CD4-positive, alpha-beta T cell treated with Interleukin-12 subunit alpha and Interleukin-12 subunit beta, for 1 hour (primary cell): ENCODE results near the gene DERL2.
A peak's percentile ranks its signal among the peaks of the same experiment; 100 is the strongest.

Experiments used
- DNase-seq: peaks from one replicate; pipeline ENCODE4 v3.0.0-alpha.2; 2020

Gene DERL2

DNA sequence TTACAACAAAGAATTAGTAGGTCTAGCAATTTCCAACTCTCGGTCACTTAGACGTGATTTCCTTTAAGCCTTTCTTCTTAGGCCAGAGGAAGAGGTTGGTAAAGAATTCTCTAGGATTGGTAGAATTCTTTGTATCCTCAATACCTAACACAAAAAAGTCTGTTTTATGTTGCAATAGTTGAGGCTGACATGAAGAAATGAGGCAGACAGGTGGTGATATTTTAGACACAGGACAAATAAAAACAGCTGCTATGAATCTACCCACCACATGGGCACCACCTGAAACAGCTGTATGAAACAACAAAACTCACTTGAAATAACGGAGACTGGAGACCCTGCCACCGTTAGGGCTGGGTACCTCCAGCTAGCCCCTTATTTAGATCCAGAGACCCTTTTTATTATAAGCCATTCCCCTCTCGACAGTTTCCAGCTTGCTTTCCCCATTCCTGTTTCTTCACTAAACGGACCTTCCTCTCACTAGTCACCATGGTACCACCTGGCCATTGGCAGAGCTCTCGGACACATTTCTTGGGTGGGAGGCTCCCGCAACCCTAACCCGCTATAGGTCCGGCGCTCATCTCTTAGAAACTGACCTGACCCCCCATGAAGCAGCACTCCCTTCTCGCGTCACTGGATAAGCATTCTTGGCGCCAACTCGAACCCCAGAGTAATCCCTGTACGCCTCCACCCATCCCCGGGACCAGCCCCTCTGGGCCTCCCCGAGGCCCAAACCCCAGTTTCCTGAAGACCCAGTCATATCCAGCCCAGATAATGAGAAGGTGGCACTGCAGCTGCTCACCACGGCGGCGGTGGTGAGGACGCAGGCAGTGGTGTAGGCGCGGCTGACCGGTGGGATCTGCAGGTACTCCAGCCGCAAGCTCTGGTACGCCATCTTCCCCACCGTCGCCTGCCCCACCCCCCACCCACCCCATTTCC lies at the start of gene DERL2:
TSS of gene DERL2 (minus strand) at position 909 of the 936 bp plus-strand sequence. CDS start at position 892, 17 bp downstream.
- DNase-seq = no peak

DNA sequence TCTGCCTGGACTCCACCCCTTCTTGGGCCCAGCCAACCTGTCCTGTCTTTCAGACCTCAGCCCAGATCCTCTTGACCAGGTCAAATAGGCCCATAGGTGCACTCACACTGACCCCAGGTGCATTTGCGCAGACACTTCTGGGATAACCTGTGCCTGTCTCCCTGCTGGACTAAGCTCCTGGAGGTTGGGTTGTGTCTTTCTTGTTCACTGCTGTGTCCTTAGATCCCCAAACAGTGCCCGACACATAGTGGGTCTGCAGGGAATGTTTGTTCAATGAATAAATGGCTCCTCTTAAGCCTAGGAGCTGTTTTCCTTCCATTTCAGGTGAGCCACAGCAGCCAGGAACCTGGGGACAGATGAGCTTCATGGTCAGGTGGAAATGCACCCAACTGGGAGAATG lies 49.5 kb upstream of the DERL2 start:
- DNase-seq = no peak

DNA sequence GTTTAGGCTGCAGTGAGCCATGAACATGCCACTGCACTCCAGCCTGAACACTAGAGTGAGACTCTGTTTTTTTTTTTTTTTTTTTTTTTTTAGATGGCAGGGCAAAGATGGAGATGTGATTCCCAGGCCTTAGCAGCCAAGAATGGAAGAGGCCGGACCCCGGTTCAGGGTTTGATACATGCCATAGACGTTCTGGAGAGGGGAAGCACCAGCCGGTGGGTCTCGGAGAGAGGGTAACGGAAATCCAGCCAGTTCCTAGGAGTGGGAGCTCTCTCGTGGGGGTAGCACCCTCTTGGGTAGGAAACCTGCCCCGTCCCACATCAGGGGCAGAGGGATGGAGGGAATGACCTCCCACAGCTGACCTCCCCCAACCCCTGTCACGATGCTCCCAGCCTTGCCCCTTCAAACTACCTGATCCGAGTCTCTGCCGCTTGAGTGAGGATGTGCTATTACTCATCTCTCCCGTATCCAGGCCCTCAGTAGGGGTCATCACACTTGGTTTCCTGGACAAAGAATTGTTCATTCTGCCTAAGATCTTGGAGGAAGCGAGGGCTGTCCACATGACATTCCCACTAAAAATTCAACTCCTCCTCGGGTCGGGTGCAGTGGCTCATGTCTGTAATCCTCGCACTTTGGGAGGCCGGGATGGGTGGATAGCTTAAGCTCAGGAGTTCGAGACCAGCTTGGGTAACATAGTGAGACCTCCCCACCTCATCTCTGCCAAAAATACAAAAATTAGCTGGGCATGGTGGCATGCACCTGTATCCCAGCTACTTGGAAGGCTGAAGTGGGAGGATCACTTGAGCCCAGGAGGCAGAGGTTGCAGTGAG lies 47.7 kb upstream of the DERL2 start:
- DNase-seq = no peak

DNA sequence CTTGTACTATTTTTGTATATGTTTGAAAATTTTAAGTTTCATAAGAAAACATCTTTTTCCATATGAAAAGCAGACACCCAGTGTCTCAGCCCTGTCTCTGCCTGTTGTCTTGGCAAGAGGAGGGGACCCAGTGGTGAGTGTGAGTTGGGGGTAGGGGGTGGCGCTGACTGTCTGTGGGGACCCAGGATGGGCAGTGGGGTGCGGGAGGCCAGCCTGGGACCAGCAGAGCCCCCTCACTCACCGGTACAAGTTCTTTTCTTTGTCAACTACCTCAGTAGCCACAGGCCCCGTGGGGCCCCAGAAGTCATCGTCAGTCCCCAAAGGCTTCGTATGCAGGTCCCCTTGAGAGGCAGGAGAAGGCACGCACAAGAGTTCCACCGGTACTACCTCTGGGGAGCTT lies 46.6 kb upstream of the DERL2 start:
- DNase-seq = no peak

DNA sequence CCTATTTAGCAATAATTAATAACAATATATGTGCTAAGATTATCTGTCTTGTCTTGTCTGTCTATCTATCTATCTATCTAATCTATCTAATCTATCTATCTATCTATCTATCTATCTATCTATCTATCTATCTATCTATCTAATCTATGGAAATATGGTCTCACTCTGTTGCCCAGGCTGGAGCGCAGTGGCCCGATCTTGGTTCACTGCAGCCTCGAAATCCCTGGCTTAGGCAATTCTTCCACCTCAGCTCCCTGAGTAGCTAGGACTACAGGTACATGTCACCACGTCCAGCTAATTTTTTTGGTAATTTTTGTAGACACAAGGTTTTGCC lies 45.1 kb upstream of the DERL2 start:
- no peak for DNase-seq

DNA sequence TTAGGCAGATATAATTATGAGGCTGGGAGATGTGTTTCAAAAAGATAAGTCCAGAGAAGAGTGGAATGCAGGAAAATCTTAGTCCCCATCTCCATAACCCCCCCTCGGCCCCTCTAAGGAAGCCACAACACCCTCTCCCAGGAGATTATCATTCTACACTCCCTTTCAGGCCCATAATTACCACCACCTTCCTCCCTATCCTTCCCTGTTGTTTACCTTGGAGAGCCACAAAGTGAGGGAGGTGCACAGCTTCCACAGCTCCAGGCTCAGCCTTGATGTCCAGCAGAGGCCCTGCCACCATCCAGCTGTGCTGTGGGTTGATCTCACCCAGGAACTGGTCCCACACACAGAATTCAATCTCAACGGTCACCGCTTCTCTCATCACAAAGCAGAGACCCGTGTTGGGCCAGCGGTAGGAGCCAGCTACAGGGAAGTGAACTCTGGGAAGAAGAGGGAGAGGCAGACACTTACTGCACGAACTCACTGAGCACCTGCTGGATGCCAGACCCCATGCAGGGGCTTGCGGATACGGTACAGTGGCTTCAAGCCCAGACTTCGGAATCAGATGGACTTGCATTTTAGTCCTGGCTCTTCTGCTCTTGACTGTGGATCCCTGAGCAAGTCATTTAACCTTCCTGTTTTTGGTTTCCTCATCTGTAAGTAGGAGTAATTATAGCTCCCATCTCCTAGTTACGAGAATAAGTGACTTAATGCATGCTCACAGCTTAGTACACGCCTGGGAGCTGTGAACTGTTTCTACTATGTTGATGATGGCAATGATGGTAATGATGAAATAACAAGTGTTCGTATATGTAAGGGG lies 44.5 kb upstream of the DERL2 start:
- DNase-seq = no peak

DNA sequence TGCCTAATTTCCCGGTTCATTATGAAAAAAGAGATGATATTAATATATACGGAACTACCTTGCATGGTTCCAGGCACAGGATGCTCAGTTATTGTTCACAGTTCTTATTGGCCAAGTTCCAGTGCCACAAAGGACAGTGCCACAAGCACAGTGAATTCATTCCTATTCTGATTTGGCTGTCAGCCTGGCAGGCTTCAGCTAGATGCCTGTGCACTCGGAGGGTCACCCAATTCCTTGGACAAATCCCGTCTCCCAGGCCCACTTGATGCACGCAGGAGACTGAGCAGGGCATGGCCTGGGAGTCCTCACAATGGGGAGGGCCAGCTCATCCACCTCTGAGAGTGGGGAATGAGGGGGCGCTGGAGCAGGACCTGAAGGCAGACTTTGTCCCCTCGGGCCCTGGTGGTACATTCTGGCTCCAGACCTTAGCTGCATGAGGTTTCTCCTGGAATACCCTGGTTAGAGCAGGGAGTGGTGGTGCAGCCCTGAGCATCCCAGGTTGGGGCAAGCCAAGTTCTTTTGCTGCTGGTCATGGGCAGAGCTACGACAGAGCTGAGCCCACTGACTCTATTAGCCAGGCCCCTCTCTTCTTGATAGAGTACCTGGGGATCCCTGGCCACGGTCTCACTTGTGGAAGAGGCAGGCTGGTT lies 41.7 kb upstream of the DERL2 start:
- DNase-seq = no peak

DNA sequence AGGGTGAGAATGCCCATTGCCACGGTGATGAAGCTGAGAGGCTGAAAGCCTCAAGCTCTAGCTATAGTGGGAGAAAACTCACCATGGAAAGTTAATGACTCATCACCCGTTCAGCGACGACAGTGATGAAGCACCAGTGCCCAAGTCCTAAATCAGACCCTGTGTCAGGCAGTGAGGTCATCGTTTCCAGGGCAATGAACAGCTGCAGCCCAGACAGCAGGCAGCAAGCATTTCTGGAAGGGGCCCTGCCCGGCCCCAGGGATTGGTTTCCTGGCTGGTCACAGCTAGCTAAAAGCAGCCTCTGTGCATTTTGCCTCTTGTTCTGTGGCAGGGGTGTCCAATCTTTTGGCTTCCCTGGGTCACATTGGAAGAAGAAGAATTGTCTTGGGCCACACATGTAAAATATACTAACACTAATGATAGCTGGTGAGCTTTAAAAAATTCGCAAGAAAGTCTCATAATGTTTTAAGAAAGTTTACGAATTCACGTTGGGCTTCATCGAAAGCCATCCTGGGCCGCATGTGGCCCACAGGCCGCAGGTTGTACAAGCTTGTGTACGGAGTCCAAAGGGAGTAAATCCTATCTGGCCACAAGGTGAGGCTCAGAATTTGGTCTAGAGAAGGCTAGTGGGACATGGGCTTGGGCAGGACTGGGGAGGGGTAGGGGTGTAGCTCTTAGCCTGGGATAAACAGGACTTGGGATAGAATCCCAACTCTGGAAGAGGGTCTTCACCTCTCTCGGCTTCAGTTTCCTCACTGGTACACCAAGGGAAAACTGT lies 41.0 kb upstream of the DERL2 start:
- DNase-seq = no peak

DNA sequence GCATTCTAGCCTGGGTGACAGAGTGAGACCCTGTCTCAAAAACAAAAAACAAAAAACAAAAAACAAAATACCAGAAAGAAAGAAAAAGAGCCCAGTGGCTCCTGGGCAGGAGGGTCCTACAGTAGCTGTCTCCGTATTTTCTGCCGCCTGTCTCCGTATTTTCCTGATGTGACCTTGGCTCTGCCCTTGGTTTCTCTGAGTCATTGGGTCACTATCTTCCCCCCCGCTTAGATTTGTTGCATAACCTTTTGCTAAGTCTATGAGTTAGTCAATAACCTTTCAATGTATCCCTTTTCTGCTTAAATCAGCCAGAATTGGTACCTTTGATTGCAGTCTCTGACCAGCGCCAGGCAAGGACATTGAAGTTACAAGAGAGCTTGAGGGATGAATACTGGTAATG lies 37.3 kb upstream of the DERL2 start:
- no peak for DNase-seq

DNA sequence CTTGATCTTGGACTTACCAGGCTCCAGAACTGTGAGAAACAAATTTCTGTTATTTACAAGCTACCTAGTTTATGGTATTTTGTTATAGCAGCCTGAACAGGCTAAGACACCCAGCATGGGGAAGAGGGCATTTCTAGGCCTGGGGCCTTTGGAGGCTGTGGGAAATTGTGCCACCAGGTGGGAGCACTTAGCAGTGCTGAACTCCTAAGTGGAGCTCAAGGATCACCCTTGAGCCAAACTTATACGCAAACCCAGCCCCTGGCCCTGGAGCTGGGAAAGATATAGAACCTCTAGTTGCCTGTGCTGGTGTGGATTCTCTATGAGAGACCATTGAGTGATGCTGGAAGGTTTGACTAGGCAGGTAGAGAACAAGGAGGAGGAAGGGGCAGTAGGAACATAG lies 36.5 kb upstream of the DERL2 start:
- DNase-seq = no peak

DNA sequence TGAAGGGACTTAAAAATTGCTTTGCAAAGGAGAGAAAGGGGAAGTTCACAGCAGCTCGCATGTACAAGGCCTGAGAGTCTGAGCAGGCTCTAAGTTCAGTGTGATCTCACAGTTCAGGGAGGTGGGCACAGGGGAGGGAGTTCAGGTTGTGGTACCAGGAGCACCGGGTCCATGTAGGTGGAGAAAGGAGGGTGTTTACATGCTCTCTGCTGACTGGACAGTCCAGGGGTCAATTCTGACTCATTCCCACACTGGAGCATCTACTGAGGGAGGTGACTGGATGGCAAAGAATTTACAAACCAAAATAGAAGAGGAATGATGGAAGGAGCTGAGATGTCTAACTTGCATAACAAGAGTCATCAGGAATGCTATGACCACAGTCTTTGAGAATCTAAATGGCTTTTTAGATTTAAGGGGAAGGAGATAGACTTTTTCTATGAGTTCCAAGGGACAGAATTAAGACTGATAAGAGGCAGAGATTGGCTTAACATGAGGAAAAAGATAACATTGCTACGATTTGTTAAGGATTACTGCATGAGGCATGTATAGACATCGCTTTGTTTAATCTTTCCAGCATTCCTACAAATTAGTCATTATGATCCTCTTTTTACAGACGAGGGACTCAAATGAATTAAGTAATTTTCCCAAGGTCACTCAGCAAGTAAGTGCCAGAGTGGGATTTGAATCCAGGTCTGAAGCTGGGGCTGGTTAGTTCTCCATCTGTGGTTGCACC lies 30.2 kb upstream of the DERL2 start:
- no peak for DNase-seq

DNA sequence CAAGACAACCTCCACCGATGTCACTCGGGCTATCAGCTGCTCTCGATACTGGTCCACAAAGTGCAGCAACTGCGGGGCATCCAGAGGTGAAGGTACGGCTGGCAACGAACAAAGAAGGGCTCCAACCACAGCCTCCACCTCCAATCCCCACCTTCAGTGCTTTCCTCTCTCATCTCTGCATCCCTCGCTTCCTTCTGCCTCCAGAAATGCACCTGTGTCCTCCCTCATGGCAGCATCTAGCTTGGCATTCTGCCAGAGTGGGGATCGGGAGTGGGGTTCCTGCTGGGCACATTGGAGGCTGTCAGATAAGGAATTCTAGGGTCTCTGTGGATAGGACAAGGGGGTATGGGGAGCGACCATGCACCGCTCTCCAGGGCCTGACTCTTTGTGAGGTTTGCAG lies 29.0 kb upstream of the DERL2 start:
- DNase-seq = no peak

DNA sequence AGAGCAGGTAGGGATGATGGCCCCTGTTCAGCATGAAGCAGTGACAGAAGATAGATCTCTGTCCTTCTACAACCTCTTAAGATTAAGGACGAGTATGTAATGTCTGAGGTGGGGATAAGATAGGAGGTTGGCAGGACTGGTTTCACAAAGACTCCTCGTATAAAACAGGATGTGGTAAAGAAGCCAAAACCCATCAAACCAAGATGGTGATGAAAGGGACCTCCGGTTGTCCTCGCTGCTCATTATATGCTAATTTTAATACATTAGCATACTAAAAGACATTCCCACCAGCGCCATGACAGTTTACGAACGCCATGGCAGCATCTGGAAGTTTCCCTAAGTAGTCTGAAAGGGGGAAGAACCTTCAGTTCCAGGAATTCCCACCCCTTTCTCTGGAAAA lies 27.6 kb upstream of the DERL2 start:
- DNase-seq = peak; percentile 36

DNA sequence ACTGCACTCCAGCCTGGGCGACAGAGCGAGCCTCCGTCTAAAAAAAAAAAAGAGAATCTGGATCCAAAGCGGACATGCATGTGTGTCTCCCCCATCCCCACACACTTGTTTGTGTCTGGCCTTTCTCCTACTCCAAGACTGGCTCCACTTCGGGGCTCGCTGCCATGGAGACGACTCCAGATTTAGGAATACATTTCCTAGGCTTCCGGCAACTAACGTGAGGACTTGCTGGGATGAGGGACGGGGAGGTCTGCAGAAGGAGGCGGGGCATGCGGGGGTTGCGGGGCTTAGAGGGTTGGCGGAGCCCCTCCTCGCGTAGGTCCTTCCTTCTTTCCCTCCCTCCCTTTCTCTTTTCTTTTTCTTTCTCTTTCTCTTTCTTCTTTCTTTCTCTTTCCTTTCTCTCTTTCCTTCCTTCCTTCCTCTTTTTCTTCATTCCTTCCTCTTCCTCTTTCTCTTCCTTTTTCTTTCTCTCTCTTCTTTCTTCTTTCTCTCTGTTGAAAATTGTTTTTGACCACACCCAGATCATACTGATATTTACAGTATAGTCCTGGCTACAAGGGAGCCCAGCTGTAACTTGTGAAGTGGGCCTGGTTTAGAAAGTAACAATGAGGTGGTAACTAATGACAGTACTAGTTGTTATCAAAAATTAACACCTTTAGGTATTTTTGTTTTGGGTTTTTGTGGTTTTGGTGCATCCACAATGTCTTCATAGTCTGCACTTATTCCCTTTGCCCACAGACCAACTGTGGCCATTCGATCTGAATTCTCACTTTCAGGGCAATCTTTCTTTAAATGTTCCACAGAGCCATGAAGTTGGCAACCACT lies 25.6 kb upstream of the DERL2 start:
- DNase-seq = no peak

DNA sequence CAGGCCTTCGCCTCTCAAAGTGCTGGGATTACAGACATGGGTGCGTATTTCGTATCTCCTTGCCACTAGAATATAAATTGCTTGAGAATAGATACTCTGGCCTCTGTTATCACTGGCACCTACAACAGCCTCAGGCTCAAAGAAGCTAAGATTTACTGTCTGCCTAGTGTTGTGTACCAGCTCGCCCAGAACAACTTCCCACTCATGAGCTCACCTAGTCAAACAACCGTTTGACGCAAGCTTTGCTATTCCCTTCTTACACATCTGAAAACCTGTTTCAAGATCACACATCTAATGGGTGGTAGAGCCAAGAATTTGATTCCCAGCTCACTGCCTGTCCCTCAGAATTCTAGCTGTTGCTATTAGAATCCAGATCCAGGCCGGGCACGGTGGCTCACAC lies 24.8 kb upstream of the DERL2 start:
- no peak for DNase-seq

DNA sequence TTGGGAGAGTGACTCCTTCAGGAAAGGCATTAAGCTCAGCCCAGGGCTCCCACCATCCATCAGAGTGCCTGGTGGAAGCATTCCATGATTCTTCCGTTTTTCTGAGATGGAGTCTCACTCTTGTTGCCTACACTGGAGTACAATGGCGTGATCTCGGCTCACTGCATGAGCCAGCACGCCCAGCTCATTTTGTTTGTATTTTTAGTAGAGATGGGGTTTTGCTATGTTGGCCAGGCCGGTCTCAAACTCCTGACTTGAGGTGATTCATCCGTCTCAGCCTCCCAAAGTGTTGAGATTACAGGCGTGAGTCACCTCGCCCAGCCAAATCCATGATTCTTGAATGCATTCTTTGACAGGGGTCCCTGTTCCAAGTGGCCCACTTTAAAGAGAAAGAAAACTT lies 23.5 kb upstream of the DERL2 start:
- DNase-seq = no peak

DNA sequence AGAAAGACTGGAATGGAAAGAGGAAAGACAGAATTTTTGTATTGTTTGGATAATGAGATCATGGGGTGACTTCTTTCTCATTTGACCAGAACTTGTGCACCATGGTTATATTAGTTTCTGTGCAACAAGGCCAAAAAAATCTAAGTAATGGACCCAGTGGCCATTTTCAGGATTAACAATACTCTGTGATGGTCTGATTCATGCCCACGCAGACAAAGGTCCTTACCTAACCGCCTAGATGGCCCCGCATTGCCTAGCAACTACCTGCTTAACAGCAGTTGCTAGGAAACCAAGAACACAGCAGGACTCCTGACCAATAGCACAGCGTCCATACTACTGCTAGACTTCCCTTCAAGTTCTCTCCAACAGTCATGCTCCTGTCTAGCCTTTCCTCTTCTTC lies 22.8 kb upstream of the DERL2 start:
- DNase-seq = no peak

DNA sequence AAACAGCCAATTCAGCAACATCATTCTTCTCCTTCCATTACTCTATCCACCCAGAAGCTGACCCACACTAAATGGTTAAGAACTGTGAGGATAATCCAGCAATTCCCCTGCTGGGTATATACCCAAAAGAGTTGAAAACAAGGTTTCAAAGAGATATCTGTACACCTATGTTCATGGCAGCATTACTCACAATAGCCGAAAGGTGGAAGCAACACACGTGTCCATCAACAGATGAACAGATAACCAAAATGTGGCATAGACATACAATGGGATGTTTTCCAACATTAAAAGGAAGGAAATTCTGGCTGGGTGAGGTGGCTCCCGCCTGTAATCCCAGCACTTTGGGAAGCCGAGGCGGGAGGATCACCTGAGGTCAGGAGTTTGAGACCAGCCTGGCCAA lies 20.3 kb upstream of the DERL2 start:
- DNase-seq = no peak

DNA sequence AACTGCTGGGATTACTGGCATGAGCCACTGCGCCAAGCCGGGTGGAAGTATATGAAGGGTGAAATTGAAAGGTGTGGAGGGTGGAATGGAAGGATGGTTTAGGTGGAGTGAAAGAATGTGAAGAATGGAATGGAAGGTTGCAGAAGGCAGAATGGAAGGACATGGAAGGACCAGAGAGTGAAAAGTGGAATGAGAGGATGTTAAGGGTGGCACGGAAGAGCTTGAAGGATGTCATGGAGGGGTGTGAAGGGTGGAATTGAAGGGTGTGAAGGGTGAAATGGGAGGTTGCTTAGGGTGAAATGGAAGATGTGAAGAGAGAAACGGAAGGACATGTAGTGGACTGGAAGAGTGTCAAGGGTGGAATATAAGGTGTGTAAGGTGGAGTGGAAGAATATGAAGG lies 16.6 kb upstream of the DERL2 start:
- no peak for DNase-seq

DNA sequence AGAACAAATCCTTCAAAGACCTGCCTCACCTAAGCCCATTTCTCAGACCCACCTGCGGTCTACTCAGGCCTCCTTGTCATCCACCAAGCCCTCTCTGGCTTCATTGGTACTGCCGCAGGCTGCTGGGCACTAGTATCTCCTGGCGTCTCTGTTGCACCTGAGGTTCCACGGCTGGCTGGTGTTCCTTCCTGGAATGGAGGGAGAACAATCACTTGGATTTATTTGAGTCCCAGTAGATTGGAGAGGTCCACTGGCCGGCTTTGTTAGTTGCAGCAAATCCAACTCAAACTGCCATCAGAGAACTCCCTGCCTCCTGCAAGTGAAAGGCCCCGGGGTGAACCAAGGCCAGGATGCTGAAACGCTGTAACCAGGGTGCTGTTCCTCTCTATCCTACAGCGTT lies 15.7 kb upstream of the DERL2 start:
- DNase-seq = no peak
